Measurements from ENCODE around the gene EP400. TPM values are rescaled to one million over a fixed set of nuclear protein-coding genes. Genes with fewer than 3 reads are reported as not detected.

The EP400 gene
- total RNA-seq, 1 donor from 2014 or later: 55.2 TPM

DNA sequence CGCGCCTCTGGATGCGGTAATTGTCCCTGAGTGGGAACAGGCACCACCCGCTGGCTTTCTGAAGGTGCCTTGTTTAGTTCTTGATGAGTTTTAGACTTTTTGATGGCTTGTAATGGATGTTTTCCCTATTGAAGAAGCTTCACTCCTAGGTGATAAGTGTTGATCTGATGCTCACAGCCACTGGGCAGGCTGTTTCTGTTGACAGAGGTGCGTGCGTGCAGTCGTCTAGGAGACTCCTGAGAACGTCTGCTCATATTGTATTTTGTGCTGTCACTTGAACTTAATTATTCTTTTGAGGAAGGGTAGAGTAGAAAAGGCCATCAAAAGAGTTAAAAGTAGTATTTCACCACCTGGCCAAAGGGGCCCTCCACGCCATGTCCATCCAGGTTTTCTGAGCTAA is 70.5 kb downstream of the EP400 start:
- TF ChIP-seq, protein P1, sequence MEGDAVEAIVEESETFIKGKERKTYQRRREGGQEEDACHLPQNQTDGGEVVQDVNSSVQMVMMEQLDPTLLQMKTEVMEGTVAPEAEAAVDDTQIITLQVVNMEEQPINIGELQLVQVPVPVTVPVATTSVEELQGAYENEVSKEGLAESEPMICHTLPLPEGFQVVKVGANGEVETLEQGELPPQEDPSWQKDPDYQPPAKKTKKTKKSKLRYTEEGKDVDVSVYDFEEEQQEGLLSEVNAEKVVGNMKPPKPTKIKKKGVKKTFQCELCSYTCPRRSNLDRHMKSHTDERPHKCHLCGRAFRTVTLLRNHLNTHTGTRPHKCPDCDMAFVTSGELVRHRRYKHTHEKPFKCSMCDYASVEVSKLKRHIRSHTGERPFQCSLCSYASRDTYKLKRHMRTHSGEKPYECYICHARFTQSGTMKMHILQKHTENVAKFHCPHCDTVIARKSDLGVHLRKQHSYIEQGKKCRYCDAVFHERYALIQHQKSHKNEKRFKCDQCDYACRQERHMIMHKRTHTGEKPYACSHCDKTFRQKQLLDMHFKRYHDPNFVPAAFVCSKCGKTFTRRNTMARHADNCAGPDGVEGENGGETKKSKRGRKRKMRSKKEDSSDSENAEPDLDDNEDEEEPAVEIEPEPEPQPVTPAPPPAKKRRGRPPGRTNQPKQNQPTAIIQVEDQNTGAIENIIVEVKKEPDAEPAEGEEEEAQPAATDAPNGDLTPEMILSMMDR (conservative IDR thresholded peaks at IDR 0.05): no peak
- H3K36me3 Mint-ChIP-seq: peaks cover 11% of the 10 kb centered on the region
- H3K4me3 Mint-ChIP-seq: no peak overlapping the region

GRCh38 chr12:132021031-132021871 is 71.5 kb downstream of the EP400 start:
- Mint-ChIP-seq H3K27ac (no peak overlapping the region), H3K36me3 (peaks cover 14% of the 10 kb centered on the region), H3K4me1 (ENCODE audit: unreplicated experiment) (no peaks in the 10 kb centered on the region), H3K4me3 (no peak overlapping the region), H3K9me3 (no peaks in the 10 kb centered on the region), H3K27me3 (no peaks in the 10 kb centered on the region)
- DNase-seq (ENCODE audit: extremely low spot score, unreplicated experiment): no peak
- TF ChIP-seq, protein P1 (conservative IDR thresholded peaks at IDR 0.05): no peak

More for the DNA sequence above, 70.5 kb downstream of the EP400 start:
- Mint-ChIP-seq H3K27me3 (no peaks in the 10 kb centered on the region), H3K4me1 (ENCODE audit: unreplicated experiment) (no peaks in the 10 kb centered on the region), H3K27ac (peak overlapping the region; percentile 64), H3K9me3 (no peaks in the 10 kb centered on the region)
- DNase-seq (ENCODE audit: extremely low spot score, unreplicated experiment): no peak

GRCh38 chr12:132021965-132022364 is 72.2 kb downstream of the EP400 start:
- no peak for DNase-seq (ENCODE audit: extremely low spot score, unreplicated experiment)
- Mint-ChIP-seq H3K36me3 (peaks cover 14% of the 10 kb centered on the region), H3K27ac (no peak overlapping the region), H3K4me1 (ENCODE audit: unreplicated experiment) (no peaks in the 10 kb centered on the region), H3K4me3 (no peak overlapping the region), H3K9me3 (no peaks in the 10 kb centered on the region), H3K27me3 (no peaks in the 10 kb centered on the region)
- TF ChIP-seq, protein P1 (conservative IDR thresholded peaks at IDR 0.05): no peak

- peaks cover 16% of the 10 kb centered on the region for H3K36me3 Mint-ChIP-seq
- TF ChIP-seq, protein P1 (conservative IDR thresholded peaks at IDR 0.05): no peak
- no peaks in the 10 kb centered on the region for H3K9me3 Mint-ChIP-seq
- no peaks in the 10 kb centered on the region for H3K4me1 Mint-ChIP-seq (ENCODE audit: unreplicated experiment)
- no peak for DNase-seq (ENCODE audit: extremely low spot score, unreplicated experiment)
- H3K27ac Mint-ChIP-seq: no peak overlapping the region
- H3K27me3 Mint-ChIP-seq: no peaks in the 10 kb centered on the region
- H3K4me3 Mint-ChIP-seq: no peak overlapping the region
Observed at GRCh38 chr12:132023658-132024057, 73.9 kb downstream of the EP400 start.

- no peaks in the 10 kb centered on the region for H3K4me1 Mint-ChIP-seq (ENCODE audit: unreplicated experiment)
- DNase-seq (ENCODE audit: extremely low spot score, unreplicated experiment): no peak
- H3K27me3 Mint-ChIP-seq: no peaks in the 10 kb centered on the region
- H3K9me3 Mint-ChIP-seq: no peaks in the 10 kb centered on the region
- no peak overlapping the region for H3K27ac Mint-ChIP-seq
- TF ChIP-seq, protein P1 (conservative IDR thresholded peaks at IDR 0.05): no peak
- H3K4me3 Mint-ChIP-seq: no peak overlapping the region
- H3K36me3 Mint-ChIP-seq: peaks cover 19% of the 10 kb centered on the region
Observed at GRCh38 chr12:132024758-132025157, 75.0 kb downstream of the EP400 start.

All from type B pancreatic cell (in vitro differentiated cells).